Endothelial cell of umbilical vein (primary cell): ENCODE data around the gene ABHD4. TPM values are rescaled to one million over a fixed set of nuclear protein-coding genes. Genes with fewer than 3 reads are reported as not detected.
A peak's percentile ranks its signal among the peaks of the same experiment; 100 is the strongest.

ENCODE experiments used
- BruUV-seq: library from RNA; stranded (reverse); fragments of 400-500 nt; replicated peaks from 2 replicates; lab custom pipeline; 2021; lab: Mats Ljungman, UMichigan
- CTCF ChIA-PET: fragments of 300-600, 350-600 bp; sonication (Branson Sonifier 250); formaldehyde crosslinking; loops from one replicate; lab custom pipeline; 2021; ENCODE audit warnings: antibody characterized with exemption, inconsistent platforms; lab: Charles Lee
- POLR2A ChIA-PET: fragments of 300-600, 350-600 bp; sonication (Branson Sonifier 250); formaldehyde crosslinking; loops from one replicate; lab custom pipeline; 2021; ENCODE audit warnings: antibody characterized with exemption, inconsistent platforms; lab: Charles Lee
- DNase-seq: peaks from one replicate; pipeline ENCODE4 v3.0.0-alpha.2; 2011; ENCODE audit warnings: low read depth, low spot score
- FAIRE-seq: peaks from 2 replicates; lab custom pipeline; 2011; peaks lifted over from hg19 to GRCh38; lab: Jason Lieb, UNC
- H2AFZ ChIP-seq: 2 replicates; pipeline ENCODE4 v1.6.0; 2012; ENCODE audit warnings: low read depth, low read length, control low read depth, inconsistent platforms
- H3K27ac ChIP-seq: 2 replicates; pipeline ENCODE4 v1.5.1; 2011; ENCODE audit warnings: low read depth, mild to moderate bottlenecking, control low read depth, low read length, moderate library complexity; ENCODE audit not compliant: insufficient read depth
- H3K27me3 ChIP-seq, 2 experiments: 2 replicates each; pipeline versions ENCODE4 v1.6.0 to v1.6.1; 2011; ENCODE audit warnings: low read length in 2 of 2, mixed read lengths in 1 of 2; ENCODE audit not compliant: control insufficient read depth in 2 of 2, insufficient read depth in 2 of 2
- H3K36me3 ChIP-seq, 2 experiments: 2 replicates in 1 of 2; 3 replicates in 1 of 2; pipeline ENCODE4 v1.5.1; 2011; ENCODE audit warnings: low read length in 2 of 2, mild to moderate bottlenecking in 1 of 2, moderate library complexity in 1 of 2; ENCODE audit not compliant: control insufficient read depth in 2 of 2, insufficient read depth in 2 of 2; ENCODE audit errors: extremely low read depth in 1 of 2
- H3K4me1 ChIP-seq: 3 replicates; pipeline ENCODE4 v1.5.1; 2011; ENCODE audit warnings: mild to moderate bottlenecking, low read length; ENCODE audit not compliant: control insufficient read depth, insufficient read depth; ENCODE audit errors: extremely low read depth
- H3K4me2 ChIP-seq: 2 replicates; pipeline ENCODE4 v1.6.1; 2011; ENCODE audit warnings: low read length, control low read depth, mixed read lengths; ENCODE audit not compliant: insufficient read depth
- H3K4me3 ChIP-seq, 3 experiments: fragments of 200-600 bp in 1 of 3; sonication (generic), shearing (Covaris generic) in 1 of 3; replicated peaks in 1 of 3; 2 replicates each; pipeline ENCODE4 v1.5.1; 2011 to 2016; ENCODE audit warnings: control low read depth in 3 of 3, low read length in 3 of 3, mild to moderate bottlenecking in 2 of 3, inconsistent platforms in 1 of 3, low read depth in 1 of 3, moderate library complexity in 1 of 3; ENCODE audit not compliant: insufficient read depth in 1 of 3
- H3K79me2 ChIP-seq: 2 replicates; pipeline ENCODE4 v1.6.0; 2012; ENCODE audit warnings: low read length, inconsistent platforms; ENCODE audit not compliant: control insufficient read depth, insufficient read depth
- H3K9ac ChIP-seq: replicated peaks from 2 replicates; pipeline ENCODE3; 2011; ENCODE audit warnings: low read length, control low read depth; ENCODE audit not compliant: insufficient read depth; ENCODE audit errors: extremely low read depth
- H3K9me1 ChIP-seq: replicated peaks from 3 replicates; pipeline ENCODE4 v1.6.0; 2011; ENCODE audit warnings: mild to moderate bottlenecking, low read length; ENCODE audit not compliant: control insufficient read depth, insufficient read depth; ENCODE audit errors: extremely low read depth
- H3K9me3 ChIP-seq: replicated peaks from 2 replicates; pipeline ENCODE4 v1.5.1; 2012; ENCODE audit warnings: low read length, inconsistent platforms; ENCODE audit not compliant: control insufficient read depth, insufficient read depth
- H4K20me1 ChIP-seq: replicated peaks from 2 replicates; pipeline ENCODE3; 2011; ENCODE audit warnings: mild to moderate bottlenecking, low read length; ENCODE audit not compliant: control insufficient read depth, insufficient read depth; ENCODE audit errors: extremely low read depth
- FOS ChIP-seq: IDR thresholded peaks from 2 replicates; pipeline ENCODE4 v1.6.1; 2011; ENCODE audit warnings: mild to moderate bottlenecking, low read length, moderate library complexity, borderline replicate concordance; ENCODE audit not compliant: insufficient read depth
- GATA2 ChIP-seq: IDR thresholded peaks from 2 replicates; pipeline ENCODE4 v1.7.0; 2011; ENCODE audit warnings: low read depth, mild to moderate bottlenecking, moderate library complexity, mixed read lengths, low read length; ENCODE audit not compliant: insufficient read length, insufficient read depth
- JUN ChIP-seq: IDR thresholded peaks from 2 replicates; pipeline ENCODE4 v1.6.1; 2011; ENCODE audit warnings: borderline replicate concordance, low read depth; ENCODE audit not compliant: insufficient read length, insufficient read depth
- MYC ChIP-seq: IDR thresholded peaks from one replicate; pipeline ENCODE4 v1.6.1; 2011; ENCODE audit warnings: mild to moderate bottlenecking, low read depth, low read length
- POLR2A ChIP-seq: IDR thresholded peaks from 2 replicates; pipeline ENCODE4 v1.6.1; 2012; ENCODE audit warnings: low read depth, mild to moderate bottlenecking, control low read depth, low read length
- POLR2AphosphoS5 ChIP-seq: IDR thresholded peaks from 2 replicates; pipeline ENCODE4 v1.6.1; 2012; ENCODE audit warnings: low read depth, mild to moderate bottlenecking, control low read depth, low read length, moderate library complexity; ENCODE audit not compliant: insufficient read depth
- dilution Hi-C: fragments of 300-500 bp; cut with MboI; formaldehyde crosslinking; loops from one replicate; pipeline ENCODE4 v1.15.0; 2019; ENCODE audit warnings: low sequenced_read_pairs; ENCODE audit not compliant: extremely low pct_ligation_motif_present
- intact Hi-C: fragments of 100-400 bp; cut with micrococcal nuclease; formaldehyde crosslinking; loops from one replicate; pipeline ENCODE4 v1.10.0; 2022
- polyA plus RNA-seq, 4 experiments: library from polyadenylated mRNA; depleted of rRNA in 3 of 4; stranded (reverse) in 3 of 4; unstranded in 1 of 4; fragments of >200 nt; gene quantifications; 2 replicates each; pipeline versions ENCODE4 v1.2.1 to v1.2.3, GENCODE V29; 2011 to 2012; ENCODE audit warnings: missing spikeins in 1 of 4
- total RNA-seq: library from RNA; stranded (reverse); gene quantifications from 2 replicates; pipeline ENCODE4 v1.2.3, GENCODE V29; 2021

Gene ABHD4
- total and polyA plus RNA-seq, 2 donors (not counting 3 experiments of a cell fraction or from before 2014, with no cell fraction given) = 34.8 to 45.5 TPM

DNA sequence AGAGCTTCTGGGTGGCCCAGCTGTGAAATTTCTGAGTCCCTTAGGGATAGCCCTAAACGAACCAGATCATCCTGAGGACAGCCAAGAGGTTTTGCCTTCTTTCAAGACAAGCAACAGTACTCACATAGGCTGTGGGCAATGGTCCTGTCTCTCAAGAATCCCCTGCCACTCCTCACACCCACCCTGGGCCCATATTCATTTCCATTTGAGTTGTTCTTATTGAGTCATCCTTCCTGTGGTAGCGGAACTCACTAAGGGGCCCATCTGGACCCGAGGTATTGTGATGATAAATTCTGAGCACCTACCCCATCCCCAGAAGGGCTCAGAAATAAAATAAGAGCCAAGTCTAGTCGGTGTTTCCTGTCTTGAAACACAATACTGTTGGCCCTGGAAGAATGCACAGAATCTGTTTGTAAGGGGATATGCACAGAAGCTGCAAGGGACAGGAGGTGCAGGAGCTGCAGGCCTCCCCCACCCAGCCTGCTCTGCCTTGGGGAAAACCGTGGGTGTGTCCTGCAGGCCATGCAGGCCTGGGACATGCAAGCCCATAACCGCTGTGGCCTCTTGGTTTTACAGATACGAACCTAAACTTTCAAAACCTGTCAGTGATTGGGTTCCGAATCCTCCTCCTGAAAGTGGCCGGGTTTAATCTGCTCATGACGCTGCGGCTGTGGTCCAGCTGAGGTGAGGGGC lies 48.0 kb upstream of the ABHD4 start:
- TF ChIP-seq POLR2AphosphoS5 = peak; percentile 44
- TF ChIP-seq POLR2A = no peak
- no peak for TF ChIP-seq MYC
- peak; percentile 23 for TF ChIP-seq JUN
- peak; percentile 66 for TF ChIP-seq FOS
- Histone ChIP-seq H3K27ac (peak overlapping the region; percentile 81), H3K9me3 (no peaks in the 10 kb centered on the region), H3K27me3 (no peaks in the 10 kb centered on the region), H4K20me1 (no peaks in the 10 kb centered on the region), H2AFZ (no peak overlapping the region), H3K79me2 (no peaks in the 10 kb centered on the region), H3K4me2 (peak overlapping the region; percentile 19), H3K9ac (peak overlapping the region; percentile 14), H3K9me1 (no peaks in the 10 kb centered on the region), H3K4me1 (peaks cover 48% of the 10 kb centered on the region), H3K4me3 (no peak overlapping the region), H3K36me3 (no peaks in the 10 kb centered on the region)
- CTCF ChIA-PET = interaction anchor here (1.2 to 1.6 kb wide), 4 partner anchors 77 to 519 kb away, joined by 3 to 5 read pairs (median 4); no protein-coding TSS in a partner anchor
- BruUV-seq = no TSS peak
- DNase-seq (peak; percentile 52), FAIRE-seq (peak; percentile 95)
- intact Hi-C loops (loop anchor here (10.0 kb wide), 1 partner anchor 635 kb away; no protein-coding TSS in a partner anchor), dilution Hi-C loops (no loop called here)
- POLR2A ChIA-PET = no interaction called here

DNA sequence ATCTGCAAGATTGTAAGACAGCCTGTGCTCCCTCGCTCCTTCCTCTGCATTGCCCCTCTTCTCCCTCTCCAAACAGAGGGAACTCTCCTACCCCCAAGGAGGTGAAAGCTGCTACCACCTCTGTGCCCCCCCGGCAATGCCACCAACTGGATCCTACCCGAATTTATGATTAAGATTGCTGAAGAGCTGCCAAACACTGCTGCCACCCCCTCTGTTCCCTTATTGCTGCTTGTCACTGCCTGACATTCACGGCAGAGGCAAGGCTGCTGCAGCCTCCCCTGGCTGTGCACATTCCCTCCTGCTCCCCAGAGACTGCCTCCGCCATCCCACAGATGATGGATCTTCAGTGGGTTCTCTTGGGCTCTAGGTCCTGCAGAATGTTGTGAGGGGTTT lies 46.5 kb upstream of the ABHD4 start:
- H3K27me3 ChIP-seq = no peaks in the 10 kb centered on the region
- no peak overlapping the region for H3K4me3 ChIP-seq
- no peaks in the 10 kb centered on the region for H3K36me3 ChIP-seq
- H4K20me1 ChIP-seq = no peaks in the 10 kb centered on the region
- peaks cover 47% of the 10 kb centered on the region for H3K4me1 ChIP-seq
- H3K27ac ChIP-seq = no peak overlapping the region
- dilution Hi-C loops (no loop called here), intact Hi-C loops (loop anchor here (10.0 kb wide), 1 partner anchor 637 kb away; no protein-coding TSS in a partner anchor)
- TF ChIP-seq MYC (no peak), POLR2A (no peak), POLR2AphosphoS5 (no peak), JUN (no peak), FOS (no peak), GATA2 (no peak)
- H3K4me2 ChIP-seq = no peak overlapping the region
- H3K9ac ChIP-seq = no peak overlapping the region
- ChIA-PET POLR2A (no interaction called here), CTCF (interaction anchor here (0.7 to 1.6 kb wide), 3 partner anchors 8 to 271 kb away, joined by 3 to 5 read pairs (median 3); no protein-coding TSS in a partner anchor)
- DNase-seq (no peak), FAIRE-seq (no peak)
- H3K79me2 ChIP-seq = no peaks in the 10 kb centered on the region
- no TSS peak for BruUV-seq
- no peaks in the 10 kb centered on the region for H3K9me3 ChIP-seq
- no peak overlapping the region for H2AFZ ChIP-seq
- H3K9me1 ChIP-seq = no peaks in the 10 kb centered on the region
